ENCODE results near the gene IL10RB.

Gene IL10RB

GRCh38 chr21:33339135-33339534 is 73.0 kb downstream of the IL10RB start:
- TF ChIP-seq CTCF (IDR thresholded peaks at IDR 0.05): no peak

GRCh38 chr21:33339918-33340317 is 73.8 kb downstream of the IL10RB start:
- TF ChIP-seq CTCF (IDR thresholded peaks at IDR 0.05): no peak

GRCh38 chr21:33345751-33346238 is 79.6 kb downstream of the IL10RB start:
- TF ChIP-seq CTCF (IDR thresholded peaks at IDR 0.05): no peak

Measured in LNCAP (cell line).